Osteocyte (in vitro differentiated cells): ENCODE results near the gene ROGDI. TPM values are rescaled to one million over a fixed set of nuclear protein-coding genes. Genes with fewer than 3 reads are reported as not detected.

Source experiments
- DNase-seq: peaks from one replicate; pipeline ENCODE4 v3.0.0; 2021; ENCODE audit warnings: mixed read lengths; ENCODE audit not compliant: unreplicated experiment; ENCODE audit errors: extremely low spot score
- H3K27ac Mint-ChIP-seq: one replicate; pipeline ENCODE4 v1.8.0; 2021; ENCODE audit warnings: mild to moderate bottlenecking, mixed read lengths; ENCODE audit not compliant: unreplicated experiment
- H3K27me3 Mint-ChIP-seq: one replicate; pipeline ENCODE4 v1.8.0; 2021; ENCODE audit warnings: mixed read lengths; ENCODE audit not compliant: unreplicated experiment
- H3K36me3 Mint-ChIP-seq: one replicate; pipeline ENCODE4 v1.8.0; 2021; ENCODE audit warnings: mixed read lengths; ENCODE audit not compliant: unreplicated experiment
- H3K4me1 Mint-ChIP-seq: one replicate; pipeline ENCODE4 v1.8.0; 2021; ENCODE audit warnings: mixed read lengths; ENCODE audit not compliant: unreplicated experiment
- H3K4me3 Mint-ChIP-seq: one replicate; pipeline ENCODE4 v1.8.0; 2021; ENCODE audit warnings: mild to moderate bottlenecking, moderate library complexity, mixed read lengths; ENCODE audit not compliant: unreplicated experiment
- H3K9me3 Mint-ChIP-seq: one replicate; pipeline ENCODE4 v1.8.0; 2021; ENCODE audit warnings: mixed read lengths; ENCODE audit not compliant: unreplicated experiment
- total RNA-seq: library from RNA; stranded (reverse); gene quantifications from 2 replicates; pipeline ENCODE4 v1.2.1, GENCODE V29; 2021
- TF ChIP-seq, protein P1 (sequence below): fragments of 200-600 bp; sonication (generic); IDR thresholded peaks from 2 replicates; pipeline ENCODE4 v1.5.0; 2021; ENCODE audit warnings: antibody characterized with exemption, mild to moderate bottlenecking, moderate library complexity

ROGDI gene
- total RNA-seq, 1 donor from 2014 or later = 16.1 TPM

DNA sequence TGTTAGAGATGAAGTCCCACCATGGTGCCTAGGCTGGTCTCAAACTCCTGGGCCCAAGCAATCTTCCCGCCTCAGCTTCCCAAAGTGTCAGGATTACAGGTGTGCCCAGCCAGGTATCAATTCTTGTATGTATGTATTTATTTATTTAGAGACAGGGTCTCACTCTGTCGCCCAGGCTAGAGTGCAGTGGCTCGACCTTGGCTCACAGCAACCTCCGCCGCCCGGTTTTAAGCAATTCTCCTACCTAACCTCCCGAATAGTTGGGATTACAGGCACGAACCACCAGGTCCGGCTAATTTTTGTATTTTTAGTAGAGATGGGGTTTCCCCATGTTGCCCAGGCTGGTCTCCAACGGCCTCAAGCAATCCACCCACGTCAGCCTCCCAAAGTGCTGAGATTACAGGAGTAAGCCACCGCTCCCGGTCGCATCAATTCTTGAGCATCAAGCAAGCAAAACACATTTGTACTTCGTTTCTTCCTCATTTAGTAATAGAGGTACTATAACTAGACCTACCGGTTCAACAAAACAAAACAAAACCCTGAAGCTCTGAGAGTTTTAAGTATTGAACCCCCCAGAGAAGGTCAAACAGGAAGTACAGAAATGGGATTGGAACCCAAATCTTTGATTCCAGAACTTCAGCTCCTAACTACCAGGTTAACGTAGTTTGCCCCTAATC, 34.4 kb downstream of the ROGDI start:
- H3K4me1 Mint-ChIP-seq = peaks cover 28% of the 10 kb centered on the region
- no peak for DNase-seq
- peak overlapping the region; percentile 97 for H3K27ac Mint-ChIP-seq
- H3K4me3 Mint-ChIP-seq = peak overlapping the region; percentile 85
- no peaks in the 10 kb centered on the region for H3K27me3 Mint-ChIP-seq
- TF ChIP-seq, protein P1, sequence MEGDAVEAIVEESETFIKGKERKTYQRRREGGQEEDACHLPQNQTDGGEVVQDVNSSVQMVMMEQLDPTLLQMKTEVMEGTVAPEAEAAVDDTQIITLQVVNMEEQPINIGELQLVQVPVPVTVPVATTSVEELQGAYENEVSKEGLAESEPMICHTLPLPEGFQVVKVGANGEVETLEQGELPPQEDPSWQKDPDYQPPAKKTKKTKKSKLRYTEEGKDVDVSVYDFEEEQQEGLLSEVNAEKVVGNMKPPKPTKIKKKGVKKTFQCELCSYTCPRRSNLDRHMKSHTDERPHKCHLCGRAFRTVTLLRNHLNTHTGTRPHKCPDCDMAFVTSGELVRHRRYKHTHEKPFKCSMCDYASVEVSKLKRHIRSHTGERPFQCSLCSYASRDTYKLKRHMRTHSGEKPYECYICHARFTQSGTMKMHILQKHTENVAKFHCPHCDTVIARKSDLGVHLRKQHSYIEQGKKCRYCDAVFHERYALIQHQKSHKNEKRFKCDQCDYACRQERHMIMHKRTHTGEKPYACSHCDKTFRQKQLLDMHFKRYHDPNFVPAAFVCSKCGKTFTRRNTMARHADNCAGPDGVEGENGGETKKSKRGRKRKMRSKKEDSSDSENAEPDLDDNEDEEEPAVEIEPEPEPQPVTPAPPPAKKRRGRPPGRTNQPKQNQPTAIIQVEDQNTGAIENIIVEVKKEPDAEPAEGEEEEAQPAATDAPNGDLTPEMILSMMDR = no peak
- no peaks in the 10 kb centered on the region for H3K9me3 Mint-ChIP-seq
- peaks cover 3% of the 10 kb centered on the region for H3K36me3 Mint-ChIP-seq

DNA sequence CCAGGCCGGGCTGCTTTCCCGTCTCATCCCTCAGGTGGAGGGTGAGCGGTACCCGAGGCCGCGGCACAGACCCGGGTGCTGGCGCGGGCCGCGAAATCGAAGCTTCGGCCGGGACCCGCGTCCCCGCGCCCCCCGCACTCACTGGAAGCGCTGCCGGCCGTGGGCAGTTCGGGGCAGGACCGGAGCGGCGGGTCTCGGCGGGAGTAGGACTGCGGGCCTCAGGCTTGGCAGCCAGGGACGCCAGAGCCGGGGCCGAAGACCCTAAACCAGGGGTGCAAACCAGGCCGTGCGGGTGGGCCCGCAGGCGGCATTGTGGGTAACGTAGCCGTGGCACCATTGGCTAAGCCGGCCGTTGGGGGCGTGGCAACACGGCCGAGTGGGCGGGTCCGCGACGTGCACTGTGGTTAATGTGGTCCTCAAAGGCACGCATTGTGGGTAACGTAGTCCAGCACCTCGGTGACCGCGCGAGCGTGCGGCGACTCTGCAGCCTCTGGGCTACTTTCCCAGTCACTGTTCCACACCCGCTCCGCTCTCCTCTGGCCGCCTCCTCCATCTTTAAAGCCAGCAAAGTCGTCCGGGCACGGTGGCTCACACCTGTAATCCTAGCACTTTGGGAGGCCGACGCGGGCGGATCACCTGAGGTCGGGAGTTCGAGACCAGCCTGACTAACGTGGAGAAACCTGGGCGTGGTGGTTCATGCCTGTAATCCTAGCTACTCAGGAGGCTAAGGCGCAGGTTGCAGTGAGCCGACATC, 35.4 kb downstream of the ROGDI start, which contains the start of gene ZNF500:
TSS of gene ZNF500 (minus strand) at position 288 of the 754 bp plus-strand sequence. CDS start 1,184 bp downstream, outside the sequence.
- H3K4me3 Mint-ChIP-seq = peak within 1 kb of the TSS; percentile 85
- TF ChIP-seq, protein P1 = no peak
- H3K9me3 Mint-ChIP-seq = no peaks in the 10 kb centered on the region
- H3K27me3 Mint-ChIP-seq = no peaks in the 10 kb centered on the region
- peak within 1 kb of the TSS; percentile 97 for H3K27ac Mint-ChIP-seq
- H3K4me1 Mint-ChIP-seq = peaks cover 28% of the 10 kb centered on the region
- DNase-seq = peak; percentile 99
- peaks cover 10% of the 10 kb centered on the region for H3K36me3 Mint-ChIP-seq

DNA sequence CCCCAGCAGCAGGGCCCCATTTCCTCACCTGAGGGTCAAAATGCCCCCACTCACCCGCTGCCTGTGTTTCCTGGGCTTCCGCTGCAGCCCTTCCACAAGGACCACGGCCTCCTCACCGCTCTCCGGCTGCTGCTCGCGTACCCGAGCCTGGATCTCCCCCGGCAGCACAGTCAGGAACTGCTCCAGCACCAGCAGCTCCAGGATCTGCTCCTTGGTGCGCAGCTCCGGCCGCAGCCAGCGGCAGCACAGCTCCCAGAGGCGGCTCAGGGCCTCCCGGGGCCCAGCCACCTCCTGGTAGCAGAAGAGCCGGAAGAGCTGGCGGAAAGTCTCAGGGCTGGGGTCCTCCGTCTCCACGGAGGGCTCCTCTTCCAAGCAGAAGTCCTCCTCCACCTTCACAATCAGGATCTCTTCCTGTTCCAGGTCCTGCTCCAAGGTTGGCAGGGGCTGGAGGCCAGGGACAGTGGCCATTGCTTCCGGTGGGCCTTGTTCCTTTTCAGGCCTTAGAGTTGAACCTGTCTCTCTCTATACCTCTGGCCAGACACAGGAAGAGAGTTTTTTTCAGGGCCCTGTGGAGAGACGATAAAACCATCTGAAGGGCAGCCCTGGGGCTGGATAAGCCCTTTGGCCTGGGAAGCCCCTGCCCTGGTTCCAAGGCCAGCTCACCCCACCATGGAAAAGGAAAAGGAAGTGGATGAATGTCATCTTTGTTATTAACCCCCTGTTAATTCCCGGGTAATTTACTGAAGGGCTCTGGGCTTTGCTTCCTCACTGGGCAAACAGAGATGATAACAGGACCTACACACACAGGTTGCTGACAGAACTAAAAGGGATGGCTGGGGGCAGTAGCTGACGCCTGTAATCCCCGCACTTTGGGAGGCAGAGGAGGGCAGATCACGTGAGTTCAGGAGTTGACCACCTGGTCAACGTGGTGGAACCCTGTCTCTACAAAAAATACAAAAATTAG, 36.6 kb downstream of the ROGDI start:
- H3K27ac Mint-ChIP-seq = peak overlapping the region; percentile 74
- H3K36me3 Mint-ChIP-seq = peaks cover 13% of the 10 kb centered on the region
- H3K4me1 Mint-ChIP-seq = peaks cover 28% of the 10 kb centered on the region
- peak overlapping the region; percentile 79 for H3K4me3 Mint-ChIP-seq
- no peak for DNase-seq
- TF ChIP-seq, protein P1 = no peak
- no peaks in the 10 kb centered on the region for H3K27me3 Mint-ChIP-seq
- H3K9me3 Mint-ChIP-seq = no peaks in the 10 kb centered on the region

DNA sequence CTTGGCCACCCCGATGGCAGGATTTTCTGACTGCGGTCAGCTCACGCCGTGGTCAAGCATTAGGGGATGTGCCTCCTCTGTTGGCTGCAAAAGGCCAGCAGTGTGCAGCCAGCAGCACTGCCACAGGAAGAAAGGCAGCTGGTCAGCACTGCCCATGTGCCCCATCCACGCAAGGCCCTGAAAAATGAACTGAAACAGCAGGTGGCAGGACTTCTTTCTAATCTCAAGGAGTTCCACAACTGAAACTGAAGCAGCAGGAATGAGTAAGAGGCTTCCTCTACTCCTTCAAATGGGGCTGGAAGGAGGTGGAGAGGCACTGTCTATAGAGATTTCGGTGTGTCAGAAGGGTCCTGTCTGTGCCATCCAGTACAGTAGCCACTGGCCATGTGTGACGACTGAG, 38.6 kb downstream of the ROGDI start:
- TF ChIP-seq, protein P1 = no peak
- Mint-ChIP-seq H3K4me3 (no peak overlapping the region), H3K4me1 (peaks cover 22% of the 10 kb centered on the region), H3K27ac (no peak overlapping the region), H3K36me3 (peaks cover 27% of the 10 kb centered on the region), H3K9me3 (no peaks in the 10 kb centered on the region), H3K27me3 (no peaks in the 10 kb centered on the region)
- DNase-seq = no peak
